ENCODE measurements around the gene ITK. TPM values are rescaled to one million over a fixed set of nuclear protein-coding genes. Genes with fewer than 3 reads are reported as not detected.

ITK gene
- total RNA-seq, 1 donor = not detected

DNA sequence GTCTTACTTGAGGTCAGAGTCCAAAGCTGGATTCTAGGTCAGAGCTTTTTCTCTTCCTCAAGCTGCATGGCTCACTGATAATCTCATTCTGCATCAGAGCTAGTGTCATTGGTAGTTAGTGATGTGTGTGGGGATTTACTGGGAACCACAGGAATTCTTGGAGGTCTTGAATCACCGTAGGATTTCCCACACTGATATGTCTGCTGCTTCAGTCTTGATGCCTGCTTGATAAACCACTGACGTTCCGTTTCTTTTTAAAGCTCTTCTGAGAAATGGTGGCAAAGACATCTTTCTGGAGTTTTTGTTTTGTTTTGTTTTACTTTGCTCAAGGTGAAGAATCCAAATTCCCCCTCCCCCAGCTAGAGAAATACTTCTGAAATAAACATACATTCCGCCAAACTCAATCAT, 13.4 kb upstream of the ITK start:
- TF ChIP-seq, protein P1, sequence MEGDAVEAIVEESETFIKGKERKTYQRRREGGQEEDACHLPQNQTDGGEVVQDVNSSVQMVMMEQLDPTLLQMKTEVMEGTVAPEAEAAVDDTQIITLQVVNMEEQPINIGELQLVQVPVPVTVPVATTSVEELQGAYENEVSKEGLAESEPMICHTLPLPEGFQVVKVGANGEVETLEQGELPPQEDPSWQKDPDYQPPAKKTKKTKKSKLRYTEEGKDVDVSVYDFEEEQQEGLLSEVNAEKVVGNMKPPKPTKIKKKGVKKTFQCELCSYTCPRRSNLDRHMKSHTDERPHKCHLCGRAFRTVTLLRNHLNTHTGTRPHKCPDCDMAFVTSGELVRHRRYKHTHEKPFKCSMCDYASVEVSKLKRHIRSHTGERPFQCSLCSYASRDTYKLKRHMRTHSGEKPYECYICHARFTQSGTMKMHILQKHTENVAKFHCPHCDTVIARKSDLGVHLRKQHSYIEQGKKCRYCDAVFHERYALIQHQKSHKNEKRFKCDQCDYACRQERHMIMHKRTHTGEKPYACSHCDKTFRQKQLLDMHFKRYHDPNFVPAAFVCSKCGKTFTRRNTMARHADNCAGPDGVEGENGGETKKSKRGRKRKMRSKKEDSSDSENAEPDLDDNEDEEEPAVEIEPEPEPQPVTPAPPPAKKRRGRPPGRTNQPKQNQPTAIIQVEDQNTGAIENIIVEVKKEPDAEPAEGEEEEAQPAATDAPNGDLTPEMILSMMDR (IDR thresholded peaks at IDR 0.05; ENCODE audit: insufficient read depth, low read length) = no peak
- no peak overlapping the region for H3K4me3 ChIP-seq (ENCODE audit: low read depth, low read length)
- no peak for DNase-seq (ENCODE audit: low read depth)

DNA sequence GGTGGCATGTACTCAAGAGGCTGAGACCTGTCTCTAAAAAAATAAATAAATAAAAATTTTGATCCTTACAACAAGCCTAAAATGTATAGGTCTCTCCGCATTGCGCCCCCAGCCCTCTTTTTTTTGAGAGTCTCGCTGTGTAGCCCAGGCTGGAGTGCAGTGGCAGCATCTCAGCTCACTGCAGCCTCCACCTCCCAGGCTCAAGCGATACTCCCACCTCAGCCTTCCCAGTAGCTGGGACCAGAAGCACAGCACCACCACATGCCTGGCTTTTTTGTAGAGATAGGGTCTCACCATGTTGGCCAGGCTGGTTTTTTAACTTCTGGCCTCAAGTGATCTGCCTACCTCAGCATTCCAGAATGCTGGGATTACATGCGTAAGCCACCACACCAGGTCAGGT, 12.4 kb upstream of the ITK start:
- no peak overlapping the region for H3K4me3 ChIP-seq (ENCODE audit: low read depth, low read length)
- no peak for DNase-seq (ENCODE audit: low read depth)
- TF ChIP-seq, protein P1 (IDR thresholded peaks at IDR 0.05; ENCODE audit: insufficient read depth, low read length) = no peak

DNA sequence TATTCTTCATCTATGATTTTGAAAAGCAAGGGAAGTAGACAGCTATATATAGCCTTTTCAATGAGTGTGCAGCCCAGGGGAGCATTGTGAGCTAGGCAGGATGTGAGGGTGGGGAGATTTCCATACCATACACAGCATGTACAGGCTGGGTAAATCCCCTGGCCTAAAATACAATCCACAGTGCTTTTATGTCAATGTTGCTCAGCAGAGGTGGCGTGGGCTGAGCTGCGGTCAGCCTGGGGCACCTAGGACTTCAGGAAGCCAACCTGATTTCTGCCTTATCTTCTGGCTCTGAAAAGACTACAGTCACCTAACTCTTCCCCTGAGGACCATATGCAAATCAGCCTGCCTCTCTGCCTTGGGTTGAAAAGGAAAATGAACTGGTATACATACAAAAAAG, 8.2 kb upstream of the ITK start:
- DNase-seq (ENCODE audit: low read depth) = no peak
- no peak overlapping the region for H3K4me3 ChIP-seq (ENCODE audit: low read depth, low read length)
- TF ChIP-seq, protein P1 (IDR thresholded peaks at IDR 0.05; ENCODE audit: insufficient read depth, low read length) = no peak

DNA sequence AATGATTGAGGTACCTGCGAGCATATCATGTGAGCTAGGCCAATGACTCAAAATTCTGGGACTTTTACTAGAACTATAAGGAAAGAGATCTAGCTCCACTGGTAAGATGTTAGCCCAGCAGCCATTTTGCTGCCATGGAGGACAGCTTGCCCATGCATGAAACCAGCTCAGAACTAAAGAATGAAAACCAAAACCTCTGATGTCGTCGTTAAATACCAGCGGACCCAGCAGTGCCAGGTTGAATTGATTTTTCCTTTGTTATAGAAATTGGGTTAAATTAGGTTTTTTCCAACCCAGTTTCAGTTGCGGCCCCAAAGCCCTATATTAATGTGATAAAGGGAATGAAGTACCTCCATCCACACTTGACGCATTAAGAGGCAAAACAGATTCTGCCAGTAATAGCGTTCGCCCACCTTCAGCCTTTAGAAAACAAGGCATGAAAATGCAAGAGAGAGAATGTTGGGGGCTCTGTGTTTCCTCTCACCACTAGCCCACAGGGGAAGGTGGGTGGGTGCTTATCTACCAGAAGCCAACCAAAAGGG, 5.5 kb upstream of the ITK start:
- TF ChIP-seq, protein P1 (IDR thresholded peaks at IDR 0.05; ENCODE audit: insufficient read depth, low read length) = no peak
- DNase-seq (ENCODE audit: low read depth) = no peak
- H3K4me3 ChIP-seq (ENCODE audit: low read depth, low read length) = no peak overlapping the region

DNA sequence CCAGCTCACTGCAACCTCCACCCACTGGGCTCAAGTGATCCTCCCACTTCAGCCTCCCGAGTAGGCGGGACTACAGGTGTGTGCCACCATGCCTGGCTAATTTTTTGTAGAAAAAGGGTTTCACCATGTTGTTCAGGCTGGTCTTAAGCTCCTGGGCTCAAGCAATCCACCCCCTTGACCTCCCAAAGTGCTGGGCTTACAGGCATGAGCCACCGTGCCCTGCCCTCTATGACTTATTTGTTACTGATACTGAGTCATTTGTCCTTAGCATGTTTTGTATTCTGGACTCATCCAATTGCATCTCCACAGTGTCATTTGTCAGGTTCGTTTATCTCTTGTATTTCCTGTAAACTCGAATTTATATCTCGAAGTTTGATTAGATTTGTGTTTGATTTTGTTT, 2.7 kb upstream of the ITK start:
- no peak for DNase-seq (ENCODE audit: low read depth)
- no peak overlapping the region for H3K4me3 ChIP-seq (ENCODE audit: low read depth, low read length)
- TF ChIP-seq, protein P1 (IDR thresholded peaks at IDR 0.05; ENCODE audit: insufficient read depth, low read length) = no peak

DNA sequence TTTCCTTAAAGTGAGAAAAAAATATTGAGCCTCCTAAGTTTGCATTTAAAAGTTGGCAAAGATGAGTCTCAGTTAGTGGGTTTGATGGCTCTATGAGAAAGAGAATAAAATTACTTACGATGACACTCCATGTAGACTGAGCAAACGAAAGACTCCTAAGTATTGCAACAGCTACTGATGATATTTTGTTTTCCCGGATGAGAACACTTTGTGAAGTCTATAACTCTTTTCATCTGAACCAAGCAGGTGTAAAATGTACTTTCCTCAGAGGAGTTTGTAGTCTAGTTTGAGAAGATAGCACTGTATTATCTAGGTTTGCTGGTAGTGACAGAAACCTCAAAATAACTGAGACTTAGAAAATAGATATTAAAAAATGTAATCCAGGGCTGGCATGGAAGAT, 1.7 kb upstream of the ITK start:
- no peak for DNase-seq (ENCODE audit: low read depth)
- TF ChIP-seq, protein P1 (IDR thresholded peaks at IDR 0.05; ENCODE audit: insufficient read depth, low read length) = no peak
- H3K4me3 ChIP-seq (ENCODE audit: low read depth, low read length) = no peak overlapping the region

DNA sequence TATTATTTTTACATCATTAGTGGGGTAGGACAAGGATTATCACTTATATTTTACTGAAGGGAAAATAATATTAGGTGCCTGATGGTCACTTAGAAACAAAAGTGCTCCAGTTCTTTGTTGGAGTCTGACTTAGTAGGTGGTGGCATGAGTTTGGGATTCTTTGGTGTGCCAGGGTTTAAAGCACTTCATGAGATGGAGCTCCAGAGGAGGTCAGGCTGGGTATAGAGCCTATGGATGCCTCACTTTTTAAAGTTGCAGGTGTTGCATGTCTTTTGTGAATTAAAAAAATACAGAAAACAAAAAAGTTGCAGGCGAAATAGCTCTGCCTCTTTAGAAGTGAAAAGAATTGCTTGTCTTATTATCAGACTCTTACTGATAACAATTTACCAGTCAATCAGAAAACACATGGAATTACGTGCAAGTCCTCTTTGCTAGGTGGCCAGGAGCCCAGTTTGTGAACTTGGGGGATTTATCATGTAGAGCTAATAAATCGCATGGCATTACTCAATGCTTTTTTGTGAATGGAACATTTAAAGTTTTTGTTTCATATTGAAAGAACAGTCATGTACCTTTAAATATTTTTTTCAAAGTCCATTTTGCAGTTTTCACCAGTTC, 1.6 kb downstream of the ITK start:
- no peak overlapping the region for H3K4me3 ChIP-seq (ENCODE audit: low read depth, low read length)
- TF ChIP-seq, protein P1 (IDR thresholded peaks at IDR 0.05; ENCODE audit: insufficient read depth, low read length) = no peak
- DNase-seq (ENCODE audit: low read depth) = no peak
